ENCODE measurements around the gene FNIP2. TPM values are rescaled to one million over a fixed set of nuclear protein-coding genes. Genes with fewer than 3 reads are reported as not detected.
"Not testable (repeated sequence)": the region's sequence is repeated elsewhere in the genome, so short reads cannot be mapped to it uniquely, and the experiment has no call there.

The FNIP2 gene
- 10 to 100 TPM; 46.5 to 54.4 (median 48.2) TPM for polyA plus RNA-seq (ENCODE audit: insufficient read length in 3 of 3)

DNA sequence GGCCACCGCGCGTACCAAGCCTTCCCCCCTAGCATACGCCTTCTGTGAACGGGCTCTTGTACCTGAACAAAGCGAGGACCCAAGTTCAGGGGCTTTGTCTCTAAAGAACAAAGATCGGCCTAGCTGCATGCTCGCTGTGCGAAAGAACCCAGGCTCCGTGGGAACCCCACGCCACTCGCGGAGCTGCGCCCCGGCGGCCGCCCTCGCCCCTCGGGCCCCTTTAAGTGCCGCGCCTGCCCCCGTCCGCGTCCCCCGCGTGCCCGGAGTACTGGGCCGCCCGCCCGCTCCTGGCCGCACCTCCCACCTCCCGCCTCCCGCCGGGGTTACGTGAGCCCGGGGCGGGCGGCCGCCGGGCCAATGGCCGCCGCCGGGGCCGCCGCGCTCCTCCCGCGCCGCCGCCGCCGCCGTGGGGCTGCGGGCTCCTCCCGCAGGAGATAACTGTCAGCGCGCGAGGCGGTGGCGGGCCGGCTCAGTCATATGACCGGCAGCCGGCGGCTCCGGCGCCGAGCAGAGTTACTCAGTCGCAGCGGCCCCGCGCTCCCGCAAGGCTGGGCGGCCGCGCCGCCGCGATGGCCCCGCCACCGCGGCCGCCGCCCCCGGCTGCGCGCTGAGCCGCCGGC is at the start of gene FNIP2:
FNIP2 (plus strand) TSS at position 472 of the 620 bp plus-strand sequence. CDS start 187 bp downstream, outside the sequence.
- no peak for DNase-seq (ENCODE audit: low read depth in 3 of 3, low spot score in 2 of 3)

DNA sequence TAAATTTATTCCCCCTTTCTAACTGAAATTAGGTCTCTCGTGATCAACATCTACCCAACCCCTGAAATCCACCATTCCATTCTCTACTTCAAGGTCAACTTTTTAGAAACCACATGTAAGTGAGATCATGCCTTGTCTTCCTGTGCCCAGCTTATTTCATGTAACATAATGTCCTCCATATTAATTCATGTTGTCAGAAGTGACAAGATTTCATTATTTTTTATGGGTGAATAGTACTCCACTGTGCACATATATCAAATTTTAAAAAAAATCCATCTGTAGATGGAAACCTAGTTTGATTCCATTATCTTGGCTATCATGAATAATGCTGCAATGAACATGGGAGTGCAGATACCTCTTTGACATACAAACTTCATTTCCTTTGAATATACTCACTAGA is 47.1 kb upstream of the FNIP2 start:
- no peak for DNase-seq (ENCODE audit: low read depth in 3 of 3, low spot score in 2 of 3)

DNA sequence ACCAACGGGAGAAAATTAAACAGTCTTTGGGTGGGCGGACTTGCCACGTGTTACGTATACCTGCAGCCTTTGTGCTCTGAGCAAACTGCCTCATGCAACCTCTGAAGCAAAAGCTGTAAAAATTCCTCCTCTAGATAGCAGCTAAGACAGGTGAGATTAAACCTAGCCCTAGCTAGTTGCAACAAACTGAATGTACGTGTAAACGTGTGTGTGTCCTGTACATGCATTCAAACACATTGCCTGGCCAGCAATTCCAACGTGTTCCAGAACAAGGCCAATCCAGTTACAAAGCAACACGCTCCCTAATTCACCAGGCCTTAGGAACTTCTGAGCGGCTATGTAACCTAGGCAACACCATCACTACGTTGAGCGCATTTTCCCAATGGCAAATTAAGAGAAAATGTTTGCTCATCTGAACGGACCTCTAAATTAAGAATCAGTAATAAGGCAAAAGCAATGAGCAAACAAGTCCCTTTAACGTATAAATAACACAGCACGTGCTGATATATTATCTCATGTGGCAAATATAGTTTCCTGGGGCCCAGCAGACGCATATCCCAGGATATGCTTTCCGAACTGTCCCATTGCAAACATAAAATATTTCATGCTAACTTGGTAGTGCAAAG is 46.4 kb upstream of the FNIP2 start:
- peak in 2 of 3 donors; percentile 23 to 26 for DNase-seq (ENCODE audit: low read depth in 3 of 3, low spot score in 2 of 3)

DNA sequence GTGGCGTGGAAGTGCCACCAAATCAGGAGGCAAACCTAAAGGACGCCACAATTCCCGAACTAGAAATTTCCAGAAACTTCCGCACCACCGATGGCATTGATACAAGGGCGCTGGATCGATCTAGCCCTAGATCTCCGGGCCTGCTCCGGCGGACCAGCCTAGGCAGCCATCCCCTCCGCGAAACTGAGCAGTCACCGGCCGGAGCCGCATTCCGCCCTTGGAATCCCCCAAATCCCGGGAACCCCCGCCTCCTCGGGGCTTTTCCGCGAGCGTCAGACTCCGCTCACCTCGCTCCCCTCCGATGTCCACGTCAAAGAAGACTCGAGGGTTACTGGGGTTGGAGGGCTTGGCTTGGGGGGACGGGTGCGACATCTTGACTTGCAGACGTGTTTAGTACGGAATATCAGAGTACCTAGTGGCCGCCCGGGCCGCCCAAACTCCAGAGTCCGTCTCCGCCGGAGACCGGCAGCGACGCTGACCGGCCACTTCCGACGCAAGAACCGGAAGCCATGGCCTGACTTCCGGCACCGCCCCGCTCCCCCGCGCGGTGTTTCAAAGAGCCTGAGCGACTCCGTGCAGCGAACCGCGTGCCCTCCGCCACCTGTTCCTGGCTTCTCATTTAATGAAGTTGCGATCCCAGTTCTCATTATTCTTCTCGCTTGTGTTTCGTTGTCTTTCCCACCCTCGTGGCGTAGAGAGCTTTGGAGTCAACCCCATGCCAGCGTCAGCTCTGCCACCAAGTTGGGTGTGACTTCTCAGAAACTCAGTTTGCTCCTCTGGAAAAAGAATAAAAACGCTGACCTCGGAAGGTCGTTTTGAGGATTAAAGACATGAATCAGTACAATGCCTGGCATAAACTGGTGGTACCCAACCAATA is 45.7 kb upstream of the FNIP2 start, which contains the start of gene PPID:
PPID (minus strand) TSS at position 480 of the 877 bp plus-strand sequence; CDS start at position 372, 108 bp downstream.
- DNase-seq (ENCODE audit: low read depth in 3 of 3, low spot score in 2 of 3), result peak; percentile 65 to 70 (median 69)

DNA sequence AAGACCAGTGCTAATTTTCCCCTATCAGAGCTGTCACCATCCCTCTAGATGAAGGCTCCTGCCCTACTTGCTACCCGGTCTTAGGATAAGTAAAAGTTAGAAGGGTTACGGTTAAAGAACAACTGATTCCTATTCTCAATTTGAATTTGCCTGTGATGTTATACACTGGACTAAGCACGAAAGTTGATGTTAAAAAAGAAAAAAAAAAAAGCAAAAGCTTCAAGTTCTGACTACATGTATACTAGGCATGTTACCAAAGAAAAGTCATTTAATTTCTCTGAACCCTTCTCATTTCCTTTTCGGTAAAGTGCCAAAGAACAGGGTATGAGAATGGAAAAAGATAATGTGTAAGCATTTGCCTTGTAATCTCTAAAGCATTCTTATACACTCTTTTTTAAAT is 44.2 kb upstream of the FNIP2 start:
- DNase-seq (ENCODE audit: low read depth in 3 of 3, low spot score in 2 of 3), result no peak

DNA sequence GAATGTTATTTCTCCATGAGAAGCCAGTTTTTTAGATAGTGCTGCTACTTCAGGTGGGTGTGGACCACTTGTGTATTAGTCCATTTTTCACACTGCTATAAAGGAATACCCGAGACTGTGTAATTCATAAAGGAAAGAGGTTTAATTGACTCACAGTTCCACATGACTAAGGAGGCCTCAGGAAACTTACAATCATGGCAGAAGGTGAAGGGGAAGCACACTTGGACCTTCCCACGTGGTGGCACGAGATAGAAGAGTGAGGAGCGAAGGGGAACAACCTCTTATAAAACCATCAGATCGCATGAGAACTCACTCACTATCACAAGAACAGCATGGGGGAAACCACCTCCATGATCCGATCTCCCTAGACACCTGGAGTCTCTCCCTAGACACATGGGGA is 42.2 kb upstream of the FNIP2 start:
- no peak for DNase-seq (ENCODE audit: low read depth in 3 of 3, low spot score in 2 of 3)

GRCh38 chr4:158728236-158728635 is 40.6 kb upstream of the FNIP2 start:
- DNase-seq (ENCODE audit: low read depth in 3 of 3, low spot score in 2 of 3), result no peak

DNA sequence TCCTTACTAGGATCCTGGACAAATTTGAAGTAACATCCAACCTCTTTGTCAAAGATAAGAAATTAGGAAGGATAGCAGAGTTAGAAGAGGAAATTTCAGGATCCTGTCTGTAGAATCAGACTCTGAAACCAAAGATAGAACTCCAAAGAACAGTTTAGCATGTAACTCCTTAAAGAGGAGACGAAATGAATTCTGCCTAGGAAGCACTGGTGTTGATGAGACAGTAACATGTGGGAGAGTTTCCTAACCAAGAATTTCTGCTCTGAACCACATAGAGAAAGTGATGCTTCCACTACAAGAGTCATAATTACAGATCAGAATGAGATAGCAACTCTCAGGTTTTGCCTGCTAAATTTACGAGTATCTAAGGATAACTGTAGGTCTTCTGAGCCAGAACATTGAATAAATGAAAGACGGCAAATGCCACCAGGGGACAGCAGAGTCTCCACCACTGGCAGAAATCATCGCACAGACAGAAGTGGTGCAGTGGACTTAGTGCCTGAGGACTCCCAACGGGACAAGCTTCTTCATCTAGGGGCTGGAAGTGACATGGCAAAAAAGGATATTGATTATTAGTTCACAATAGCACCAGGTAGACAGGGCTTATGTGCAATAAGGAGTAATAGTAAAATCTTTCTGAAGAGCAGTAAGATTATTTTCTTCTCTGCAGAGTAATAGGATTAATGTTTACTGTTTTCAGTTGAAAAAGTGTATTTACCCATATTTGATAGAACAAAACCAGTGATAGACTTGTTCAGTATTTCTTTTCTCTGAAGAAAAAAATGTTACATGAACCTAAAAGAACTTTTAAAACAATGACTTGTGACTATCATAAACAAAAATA is 38.9 kb upstream of the FNIP2 start:
- DNase-seq (ENCODE audit: low read depth in 3 of 3, low spot score in 2 of 3), result peak in 2 of 3 donors; percentile 27 to 40

GRCh38 chr4:158738866-158739265 is 30.0 kb upstream of the FNIP2 start:
- no peak for DNase-seq (ENCODE audit: low read depth in 3 of 3, low spot score in 2 of 3)

DNA sequence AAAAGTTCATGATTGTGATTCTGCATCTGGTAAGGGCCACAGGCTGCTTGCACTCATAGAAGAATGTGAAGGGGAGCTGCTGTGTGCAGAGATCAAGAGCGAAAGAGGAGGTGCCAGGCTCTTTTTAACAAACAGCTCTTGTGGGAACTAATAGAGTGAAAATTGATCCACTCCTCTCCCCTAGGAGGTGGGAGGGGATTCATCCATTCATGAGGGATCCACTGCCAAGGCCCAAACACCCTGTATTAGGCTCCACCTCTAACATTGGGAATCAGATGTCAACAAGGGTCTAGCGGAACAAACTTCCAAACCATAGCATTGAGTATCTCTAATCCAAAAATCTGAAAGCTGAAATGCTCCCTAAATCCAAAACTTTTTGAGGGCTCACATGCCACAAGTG is 29.2 kb upstream of the FNIP2 start:
- no peak for DNase-seq (ENCODE audit: low read depth in 3 of 3, low spot score in 2 of 3)

GRCh38 chr4:158741326-158742021 is 27.4 kb upstream of the FNIP2 start:
- DNase-seq (ENCODE audit: low read depth in 3 of 3, low spot score in 2 of 3), result no peak

GRCh38 chr4:158746537-158746936 is 22.3 kb upstream of the FNIP2 start:
- DNase-seq (ENCODE audit: low read depth in 3 of 3, low spot score in 2 of 3), result not testable (repeated sequence)

DNA sequence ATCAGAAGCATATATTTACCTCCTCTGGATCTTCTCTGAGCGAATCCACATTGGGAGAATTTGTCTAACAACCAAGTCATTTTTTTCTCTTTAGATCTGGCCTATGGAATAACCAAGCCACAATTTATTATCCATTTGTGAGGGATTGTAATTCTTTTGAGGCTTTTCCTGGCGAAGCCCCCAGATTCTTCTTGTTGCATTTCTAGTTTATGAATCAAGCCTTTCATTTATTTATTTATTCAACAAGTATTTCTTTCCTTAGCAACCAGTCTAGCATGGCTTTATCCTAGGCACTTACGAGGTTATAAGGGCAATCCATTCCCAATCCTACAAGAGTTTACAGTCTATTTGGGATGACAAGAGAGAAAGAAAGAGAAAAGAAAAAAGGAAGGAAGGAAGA is 18.4 kb upstream of the FNIP2 start:
- DNase-seq (ENCODE audit: low read depth in 3 of 3, low spot score in 2 of 3), result no peak

DNA sequence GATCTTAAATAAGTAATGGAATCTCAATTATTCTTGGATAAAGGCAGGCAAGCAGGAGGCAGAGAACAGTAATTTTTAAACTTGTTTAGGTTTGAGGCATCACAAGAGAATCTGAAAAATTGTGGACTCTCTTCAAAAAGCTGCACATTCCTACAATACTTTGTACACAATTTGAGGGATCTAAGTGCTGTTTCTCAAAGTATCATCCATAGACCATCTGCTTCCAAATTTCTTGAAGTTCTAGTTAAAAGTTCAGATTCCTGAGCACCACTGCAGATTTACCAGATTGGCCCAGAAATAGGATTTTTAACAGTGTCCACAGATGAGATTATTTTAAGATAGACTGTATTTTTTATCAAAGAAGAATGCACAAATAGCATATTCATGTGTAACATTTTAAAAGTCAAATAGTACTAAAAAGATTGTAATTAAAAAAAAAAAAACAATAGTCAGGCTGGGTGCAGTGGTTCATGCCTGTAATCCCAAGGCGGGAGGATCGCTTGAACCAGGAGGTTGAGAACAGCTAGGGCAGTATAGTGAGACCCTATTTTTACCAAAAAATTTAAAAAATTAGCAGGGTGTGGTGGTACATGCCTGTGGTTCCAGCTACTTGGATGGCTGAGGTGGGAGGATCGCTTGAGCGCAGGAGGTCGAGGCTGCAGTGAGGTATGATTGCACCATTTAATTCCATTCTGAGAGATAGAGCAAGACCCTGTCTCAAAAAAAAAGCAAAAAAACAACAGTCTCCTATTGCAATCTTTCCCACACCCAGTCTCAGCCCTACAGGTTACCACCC is 14.2 kb upstream of the FNIP2 start:
- no peak for DNase-seq (ENCODE audit: low read depth in 3 of 3, low spot score in 2 of 3)

DNA sequence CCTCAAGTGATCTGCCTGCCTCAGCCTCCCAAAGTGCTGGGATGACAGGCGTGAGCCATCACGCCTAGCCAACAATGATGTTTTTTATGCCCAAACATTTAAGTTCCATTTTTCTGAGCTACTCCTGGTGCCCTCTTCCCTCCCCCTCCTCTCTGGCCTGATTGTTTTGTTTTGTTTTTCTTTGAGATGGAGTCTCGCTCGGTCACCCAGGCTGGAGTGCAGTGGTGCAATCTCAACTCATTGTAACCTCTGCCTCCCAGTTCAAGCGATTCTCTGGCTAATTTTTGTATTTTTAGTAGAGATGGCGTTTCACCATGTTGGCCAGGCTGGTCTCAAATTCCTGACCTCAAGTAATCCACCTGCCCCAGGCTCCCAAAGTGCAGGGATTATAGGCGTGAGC is 13.0 kb upstream of the FNIP2 start:
- DNase-seq (ENCODE audit: low read depth in 3 of 3, low spot score in 2 of 3), result not testable (repeated sequence)

GRCh38 chr4:158756588-158756987 is 12.2 kb upstream of the FNIP2 start:
- DNase-seq (ENCODE audit: low read depth in 3 of 3, low spot score in 2 of 3), result no peak

GRCh38 chr4:158758142-158758541 is 10.7 kb upstream of the FNIP2 start:
- DNase-seq (ENCODE audit: low read depth in 3 of 3, low spot score in 2 of 3), result no peak

- no peak for DNase-seq (ENCODE audit: low read depth in 3 of 3, low spot score in 2 of 3)
Measured at GRCh38 chr4:158758703-158759102, 10.1 kb upstream of the FNIP2 start.

GRCh38 chr4:158759539-158759938 is 9.3 kb upstream of the FNIP2 start:
- not testable (repeated sequence) for DNase-seq (ENCODE audit: low read depth in 3 of 3, low spot score in 2 of 3)

Data from right renal cortex interstitium (tissue), 3 donors.